DMS114 treated with DMSO at 0.1 percent for 48 hours (cell line): ENCODE data around the gene FAM3C.
A peak's percentile ranks its signal among the peaks of the same experiment; 100 is the strongest.

Experiments used
- DNase-seq: peaks from one replicate; lab custom pipeline; 2025; ENCODE audit not compliant: unreplicated experiment; lab: John Stamatoyannopoulos, UW

The FAM3C gene

DNA sequence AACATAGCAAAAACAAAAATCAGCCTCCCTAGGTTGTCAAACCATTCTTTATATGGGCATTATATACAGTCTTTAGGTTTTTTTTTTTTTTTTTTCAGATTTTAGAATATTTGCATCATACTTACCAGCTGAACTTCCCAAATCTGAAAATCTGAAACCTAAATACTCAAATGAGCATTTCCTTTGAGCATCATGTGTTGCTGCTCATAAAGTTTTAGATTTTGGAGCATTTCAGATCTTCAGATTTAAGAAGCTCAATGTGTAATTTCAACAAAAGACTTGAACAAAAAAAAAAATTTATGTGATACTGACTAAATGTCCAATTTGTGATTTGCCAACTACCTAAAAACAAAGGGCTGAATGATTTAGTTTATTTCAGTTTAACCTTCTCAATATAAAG, 13.6 kb downstream of the FAM3C start:
- DNase-seq = no peak

GRCh38 chr7:121379930-121380329, 16.2 kb downstream of the FAM3C start:
- DNase-seq = no peak

- DNase-seq = no peak
Observed at GRCh38 chr7:121376979-121377378, 19.1 kb downstream of the FAM3C start.

- DNase-seq = no peak
Observed at GRCh38 chr7:121373177-121373576, 22.9 kb downstream of the FAM3C start.

GRCh38 chr7:121372376-121373010, 23.6 kb downstream of the FAM3C start:
- no peak for DNase-seq

GRCh38 chr7:121371883-121372282, 24.2 kb downstream of the FAM3C start:
- DNase-seq = no peak

DNA sequence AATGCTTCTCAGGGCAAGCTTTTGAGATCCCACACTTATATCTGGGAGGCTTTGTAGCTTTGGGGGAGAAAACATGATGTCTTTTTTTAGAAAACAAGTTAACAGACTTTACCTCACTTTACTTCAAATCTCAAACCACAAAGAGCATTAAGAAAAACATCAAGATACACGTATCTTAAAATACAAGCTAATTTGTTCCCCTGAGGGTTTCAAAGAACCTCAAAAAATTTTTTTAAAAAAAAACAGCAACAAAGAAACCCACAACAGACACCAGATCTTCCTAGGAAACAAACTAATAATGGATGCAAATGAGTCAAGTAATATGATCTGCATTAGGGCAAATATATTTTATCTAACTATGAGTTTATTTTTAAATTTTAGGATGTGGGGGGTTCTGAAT, 24.7 kb downstream of the FAM3C start:
- no peak for DNase-seq

GRCh38 chr7:121369462-121369861, 26.6 kb downstream of the FAM3C start:
- no peak for DNase-seq

- DNase-seq = peak; percentile 40
Observed at GRCh38 chr7:121366852-121367431, 29.2 kb downstream of the FAM3C start.

GRCh38 chr7:121360564-121360963, 35.5 kb downstream of the FAM3C start:
- DNase-seq = no peak

- DNase-seq = no peak
Observed at GRCh38 chr7:121355574-121355973, 40.5 kb downstream of the FAM3C start.

DNA sequence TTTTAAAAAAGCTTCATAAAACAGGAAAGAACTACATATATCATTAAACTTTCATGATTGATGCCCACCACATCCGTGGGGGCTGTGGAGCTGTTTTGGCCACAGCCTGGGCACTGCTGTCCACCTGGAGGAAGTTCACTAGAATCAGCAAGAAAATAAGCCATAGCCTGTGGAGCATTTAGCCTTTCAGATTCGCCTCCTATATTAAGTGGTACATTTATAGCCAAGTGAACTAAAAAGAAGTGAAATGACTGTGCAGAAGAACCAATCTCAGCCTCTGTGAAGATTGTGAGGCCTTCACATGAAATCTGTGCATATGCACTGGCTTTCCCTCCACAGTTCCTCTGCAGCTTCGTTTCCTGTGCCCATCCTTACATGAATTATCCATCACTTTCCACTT, 43.8 kb downstream of the FAM3C start:
- DNase-seq = no peak

- no peak for DNase-seq
Observed at GRCh38 chr7:121351682-121352081, 44.4 kb downstream of the FAM3C start.

DNA sequence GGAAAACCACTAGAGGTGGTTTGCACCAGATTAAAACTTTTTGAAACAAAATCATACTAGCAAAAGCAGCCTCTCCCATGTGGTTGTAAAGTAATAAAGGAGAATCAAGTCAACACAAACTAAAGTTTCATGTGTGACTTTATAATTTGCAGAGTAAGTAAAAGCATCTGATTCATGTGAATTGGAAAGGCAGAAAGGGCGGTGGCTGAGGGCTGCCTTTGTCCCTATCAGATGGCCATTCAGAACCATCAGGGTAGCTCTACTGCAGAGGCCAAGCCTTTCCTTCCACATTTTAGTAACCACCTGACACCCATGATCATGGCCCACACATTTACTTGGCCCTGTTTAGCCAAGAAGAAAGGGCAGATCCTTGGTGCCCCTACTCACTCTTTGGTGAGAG, 51.6 kb downstream of the FAM3C start:
- no peak for DNase-seq

DNA sequence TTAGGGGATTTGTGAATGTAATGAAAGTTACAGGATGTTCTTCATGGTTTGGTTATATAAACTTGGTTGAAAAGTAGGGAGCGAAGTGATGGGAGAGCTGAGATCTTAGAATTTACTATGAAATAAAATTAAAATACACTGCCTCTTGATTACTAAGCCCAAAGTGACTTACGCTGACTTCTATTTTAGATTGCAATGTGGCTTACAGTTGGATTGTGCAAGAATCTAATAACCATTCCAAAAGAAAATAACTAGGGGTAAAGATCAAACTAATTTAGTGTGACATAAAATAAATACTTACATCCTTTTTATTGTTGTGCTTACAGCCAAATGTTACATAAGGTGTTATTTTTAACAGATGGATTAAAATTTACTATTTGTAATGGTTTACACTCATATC, 52.0 kb downstream of the FAM3C start:
- DNase-seq = no peak

DNA sequence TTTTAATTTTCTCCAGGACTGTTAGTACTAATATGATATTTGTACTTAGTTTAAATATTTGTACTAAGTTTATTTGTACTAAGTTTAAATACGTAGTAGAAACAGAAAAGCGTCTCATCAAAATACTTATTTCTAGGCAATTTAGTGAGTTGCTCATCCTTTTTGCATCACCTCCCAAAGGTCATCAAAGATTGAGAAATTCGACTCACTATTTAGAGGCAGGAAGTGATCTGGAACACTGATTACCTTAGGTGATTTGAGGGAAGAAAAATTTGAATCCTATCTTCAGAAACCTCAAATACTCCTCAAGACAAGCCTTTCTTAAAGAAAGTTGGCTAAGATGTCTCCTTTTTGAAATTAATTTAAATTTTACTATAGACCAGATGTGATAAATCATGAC, 52.8 kb downstream of the FAM3C start:
- no peak for DNase-seq

- no peak for DNase-seq
Observed at GRCh38 chr7:121342631-121343030, 53.5 kb downstream of the FAM3C start.

DNA sequence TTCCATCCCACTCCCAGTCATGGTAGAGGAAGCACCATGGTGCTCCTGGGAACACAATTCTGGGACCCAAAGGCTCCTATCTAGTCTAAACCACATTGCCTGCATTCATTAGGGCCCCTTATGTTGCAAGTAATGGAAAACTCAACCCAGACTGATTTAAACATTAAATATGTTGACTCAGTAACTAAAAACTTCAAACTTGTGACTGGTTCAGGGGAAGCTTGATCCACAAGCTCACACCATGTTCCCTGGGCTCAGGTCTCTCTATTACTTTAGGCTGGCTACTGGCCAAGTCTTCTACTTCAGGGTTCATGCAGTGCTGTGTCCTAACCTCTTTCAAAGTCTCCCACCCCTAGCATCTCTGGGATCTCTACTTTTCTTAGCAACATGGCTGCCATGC, 54.2 kb downstream of the FAM3C start:
- no peak for DNase-seq

- DNase-seq = no peak
Observed at GRCh38 chr7:121339082-121339481, 57.0 kb downstream of the FAM3C start.

DNA sequence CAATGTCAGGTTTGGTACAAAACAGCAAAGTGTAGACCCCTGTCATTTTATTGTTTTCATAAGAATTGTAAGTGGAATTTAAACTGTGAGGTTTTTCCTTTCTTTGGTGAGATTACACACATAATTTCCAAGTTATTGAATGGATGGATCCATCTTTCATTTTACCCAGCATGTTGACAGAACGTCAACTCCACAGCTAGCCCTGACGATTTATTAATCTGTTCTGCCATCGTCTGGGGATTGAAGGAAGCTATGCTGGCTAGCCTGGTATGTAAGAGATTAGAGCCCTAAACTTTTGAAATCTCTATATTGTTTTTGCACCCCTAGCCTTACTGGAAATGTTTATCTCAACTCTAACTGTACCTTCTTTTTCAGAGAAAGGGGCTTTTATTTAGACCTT, 58.7 kb downstream of the FAM3C start:
- DNase-seq = no peak

DNA sequence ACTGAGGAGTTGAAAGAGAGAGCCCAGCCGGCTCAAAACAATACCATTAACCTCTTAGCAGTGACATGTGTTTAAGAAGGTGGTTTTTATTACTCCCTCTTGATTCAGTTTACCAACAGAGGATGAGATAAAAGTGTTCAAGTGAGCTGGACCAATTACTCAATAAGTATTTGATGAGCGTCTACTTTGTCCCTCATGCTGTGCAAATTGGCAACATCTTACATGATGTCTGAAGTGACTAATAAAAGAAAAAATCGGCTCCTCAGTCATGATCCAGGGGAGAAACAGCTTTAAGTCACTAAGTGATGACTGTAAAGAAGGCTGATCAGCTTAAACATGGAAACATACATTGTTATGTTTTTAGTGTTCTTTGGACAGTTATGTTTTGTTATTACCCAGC, 59.5 kb downstream of the FAM3C start:
- no peak for DNase-seq

DNA sequence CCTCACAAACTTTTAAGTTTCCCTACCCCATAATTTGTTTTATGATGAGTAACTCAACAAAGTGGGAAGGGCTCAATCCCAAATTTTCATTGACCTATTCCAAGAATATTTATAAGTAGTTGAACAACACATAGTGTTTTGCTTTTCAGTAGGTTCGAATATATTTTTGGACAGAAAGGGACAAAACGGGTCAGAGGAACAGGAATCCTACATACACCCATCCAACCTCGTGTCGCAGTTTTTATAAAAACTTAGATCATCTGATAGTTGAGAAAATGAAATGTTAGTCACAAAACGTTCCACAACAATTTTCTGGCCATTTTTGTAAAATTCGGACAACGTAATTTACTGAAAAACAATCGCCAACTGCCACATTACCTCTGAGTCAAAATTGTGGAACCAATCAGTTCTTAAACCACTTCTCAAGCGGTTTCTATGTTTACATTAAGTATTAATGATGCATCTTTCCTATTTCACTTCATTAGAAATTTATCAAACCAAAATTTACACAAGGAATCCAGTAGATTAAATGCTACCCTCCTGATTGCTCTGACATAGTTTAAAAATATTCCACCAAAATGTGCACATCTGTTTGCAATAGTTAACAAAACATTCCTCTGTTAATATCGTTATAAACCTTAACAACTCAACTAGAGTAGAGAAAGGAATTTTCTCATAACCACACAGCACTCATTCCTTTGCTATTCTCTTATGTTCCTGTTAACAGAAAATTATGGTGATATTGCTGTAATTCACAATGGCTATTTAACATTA, 61.0 kb downstream of the FAM3C start:
- no peak for DNase-seq
